HepG2 (cell line): ENCODE data around the gene NOC2L. TPM values are rescaled to one million over a fixed set of nuclear protein-coding genes. Genes with fewer than 3 reads are reported as not detected.

Experiments used
- ATAD3A ChIP-seq: sonication (generic); formaldehyde crosslinking; IDR thresholded peaks from 2 replicates; pipeline ENCODE4 v1.4.0; 2020; ENCODE audit warnings: missing genetic modification reagents
- ATF4 ChIP-seq, 2 experiments: fragments of 450-650 bp in 1 of 2; sonication (generic) in 1 of 2; formaldehyde crosslinking; IDR thresholded peaks; 2 replicates each; pipeline versions ENCODE4 v1.5.0 to v1.8.0; 2020 to 2022; ENCODE audit warnings: mild to moderate bottlenecking in 1 of 2, missing genetic modification reagents in 1 of 2
- DNMT3B ChIP-seq: conservative IDR thresholded peaks from 2 replicates; pipeline ENCODE4 v1.6.1; 2016; ENCODE audit warnings: missing biosample characterization, control low read depth
- FOXA3 ChIP-seq: IDR thresholded peaks from 2 replicates; pipeline ENCODE4 v1.6.1; 2016; ENCODE audit warnings: missing genetic modification reagents, missing compliant biosample characterization
- ISL2 ChIP-seq: sonication (generic); formaldehyde crosslinking; IDR thresholded peaks from 2 replicates; pipeline ENCODE4 v1.5.0; 2020; ENCODE audit warnings: missing genetic modification reagents
- KDM2A ChIP-seq: sonication (generic); formaldehyde crosslinking; IDR thresholded peaks from 2 replicates; pipeline ENCODE4 v1.4.0; 2020; ENCODE audit warnings: low read depth, missing genetic modification reagents, borderline replicate concordance
- MTERF4 ChIP-seq: sonication (generic); formaldehyde crosslinking; IDR thresholded peaks from 2 replicates; pipeline ENCODE4 v1.8.0; 2023; ENCODE audit warnings: mild to moderate bottlenecking, missing genetic modification reagents
- NONO ChIP-seq, 2 experiments: fragments of 450-650 bp in 1 of 2; sonication (generic) in 1 of 2; formaldehyde crosslinking in 1 of 2; IDR thresholded peaks in 1 of 2; conservative IDR thresholded peaks in 1 of 2; 2 replicates each; pipeline versions ENCODE4 v1.6.1 to v1.8.0; 2017 to 2022; ENCODE audit warnings: mild to moderate bottlenecking in 1 of 2, missing genetic modification reagents in 1 of 2, moderate library complexity in 1 of 2
- SNRNP70 ChIP-seq: fragments of 200-400 bp; formaldehyde crosslinking; IDR thresholded peaks from 2 replicates; pipeline ENCODE4 v1.6.1; 2017; ENCODE audit warnings: mild to moderate bottlenecking, low read depth, low read length, moderate library complexity
- SOX13 ChIP-seq, 3 experiments: fragments of 450-650 bp in 1 of 3; sonication (generic) in 1 of 3; formaldehyde crosslinking in 1 of 3; IDR thresholded peaks in 2 of 3; conservative IDR thresholded peaks in 1 of 3; 2 replicates each; pipeline versions ENCODE4 v1.5.0 to v1.6.1; 2016 to 2020; ENCODE audit warnings: antibody characterized with exemption in 1 of 3, mild to moderate bottlenecking in 1 of 3, missing compliant biosample characterization in 1 of 3, missing genetic modification reagents in 1 of 3, moderate library complexity in 1 of 3
- TGIF2 ChIP-seq: IDR thresholded peaks from 2 replicates; pipeline ENCODE4 v1.6.1; 2016; ENCODE audit warnings: control low read depth, missing compliant biosample characterization
- ZBTB40 ChIP-seq, 2 experiments: fragments of 450-650 bp in 1 of 2; sonication (generic) in 1 of 2; formaldehyde crosslinking in 1 of 2; IDR thresholded peaks; 2 replicates each; pipeline versions ENCODE4 v1.6.1 to v1.8.0; 2016 to 2022; ENCODE audit warnings: antibody characterized with exemption in 1 of 2, mild to moderate bottlenecking in 1 of 2, missing genetic modification reagents in 1 of 2
- ZNF232 ChIP-seq: sonication (generic); formaldehyde crosslinking; IDR thresholded peaks from 2 replicates; pipeline ENCODE4 v1.4.0; 2020; ENCODE audit warnings: missing genetic modification reagents, borderline replicate concordance
- ZNF331 ChIP-seq: sonication (generic); formaldehyde crosslinking; IDR thresholded peaks from 2 replicates; pipeline ENCODE4 v1.4.0; 2020; ENCODE audit warnings: missing genetic modification reagents
- ZNF382 ChIP-seq: sonication (generic); formaldehyde crosslinking; IDR thresholded peaks from 2 replicates; pipeline ENCODE4 v1.5.0; 2020; ENCODE audit warnings: missing genetic modification reagents, mild to moderate bottlenecking, borderline replicate concordance
- ZNF850 ChIP-seq: sonication (generic); formaldehyde crosslinking; conservative IDR thresholded peaks from 2 replicates; pipeline ENCODE4 v1.9.0; 2021; ENCODE audit warnings: mild to moderate bottlenecking, missing genetic modification reagents
- polyA plus RNA-seq, 8 experiments: library from polyadenylated mRNA; depleted of rRNA in 3 of 8; stranded (reverse) in 7 of 8; unstranded in 1 of 8; fragments of >200 nt; fragmentation: Illumina TruSeq in 4 of 8; extraction: Trizol in 4 of 8; gene quantifications; 2 replicates each; pipeline versions ENCODE4 v1.2.1 to v1.2.3, GENCODE V29; 2011 to 2016; ENCODE audit warnings: low read depth in 4 of 8, missing spikeins in 1 of 8, mixed read lengths in 1 of 8; ENCODE audit not compliant: insufficient read depth in 1 of 8
- total RNA-seq, 5 experiments: library from RNA; depleted of rRNA; stranded (reverse); fragments of >200 nt; fragmentation: Illumina TruSeq; extraction: Trizol; gene quantifications; 2 replicates each; pipeline ENCODE4 v1.2.3, GENCODE V29; 2016; ENCODE audit warnings: low read depth in 1 of 5

Gene NOC2L
- total and polyA plus RNA-seq, 2 of the 13 experiments (the other 11 are each of a cell fraction or from before 2014, with no cell fraction given) = 32.0 to 103 TPM

- TF ChIP-seq NONO (IDR thresholded peaks at IDR 0.05) = no peak
- peak; percentile 79 for TF ChIP-seq NONO (CRISPR knock-in tag; conservative IDR thresholded peaks at IDR 0.05)
- TF ChIP-seq DNMT3B = no peak
- TF ChIP-seq SNRNP70 = no peak
- peak; percentile 52; the same call in 1 of the 2 replicates for TF ChIP-seq ISL2 (CRISPR knock-in tag)
- 0 out of 2 replicates have a peak, but pooled peaks have one; percentile 20 for TF ChIP-seq TGIF2 (CRISPR knock-in tag)
- no peak for TF ChIP-seq SOX13 (IDR thresholded peaks at IDR 0.05)
- peak in 1 of 2 experiments; percentile 22; a peak in 1 of 4 replicates for TF ChIP-seq SOX13 (CRISPR knock-in tag; conservative IDR thresholded peaks at IDR 0.05 in 1 of 2, IDR thresholded peaks at IDR 0.05 in 1 of 2)
- 0 out of 2 replicates have a peak, but pooled peaks have one; percentile 23 for TF ChIP-seq ZNF850 (CRISPR knock-in tag)
- TF ChIP-seq KDM2A (CRISPR knock-in tag) = peak; percentile 88
- TF ChIP-seq ZNF382 = no peak
- TF ChIP-seq ATF4 (CRISPR knock-in tag; IDR thresholded peaks at IDR 0.05) = 0 out of 4 replicates have a peak, but pooled peaks of 1 of the 2 experiments have one; percentile 26
- TF ChIP-seq ZBTB40 (IDR thresholded peaks at IDR 0.05) = no peak
- peak; percentile 25; the same call in 1 of the 2 replicates for TF ChIP-seq ZBTB40 (CRISPR knock-in tag; IDR thresholded peaks at IDR 0.05)
- TF ChIP-seq ATAD3A (CRISPR knock-in tag) = no peak
- TF ChIP-seq ZNF232 = 0 out of 2 replicates have a peak, but pooled peaks have one; percentile 47
- TF ChIP-seq FOXA3 (CRISPR knock-in tag) = peak; percentile 17; the same call in 1 of the 2 replicates
- TF ChIP-seq ZNF331 (CRISPR knock-in tag) = peak; percentile 58
- no peak for TF ChIP-seq MTERF4 (CRISPR knock-in tag)
These were observed at the start of gene NOC2L (continued) for GRCh38 chr1:958823-959730.
